CD4-positive, alpha-beta memory T cell (primary cell): ENCODE measurements around the gene USH1G. TPM values are rescaled to one million over a fixed set of nuclear protein-coding genes. Genes with fewer than 3 reads are reported as not detected.

Source experiments
- CTCF ChIA-PET: fragments of 350-600 bp; sonication (Branson Sonifier 250); formaldehyde crosslinking; loops from one replicate; lab custom pipeline; 2021; ENCODE audit warnings: inconsistent platforms; ENCODE audit not compliant: partially characterized antibody; lab: Charles Lee
- POLR2A ChIA-PET: fragments of 350-600 bp; sonication (Branson Sonifier 250); formaldehyde crosslinking; loops from one replicate; lab custom pipeline; 2021; ENCODE audit not compliant: partially characterized antibody; lab: Charles Lee
- DNase-seq, 5 donors: peaks; one replicate each; pipeline versions ENCODE4 v3.0.0 to v3.0.0-alpha.2; 2020 to 2022; ENCODE audit warnings: mixed read lengths in 1 of 5
- H3K27ac ChIP-seq: one replicate; pipeline ENCODE4 v1.7.0; 2013; ENCODE audit warnings: low read depth, low read length
- H3K27me3 ChIP-seq: 2 replicates; pipeline ENCODE4 v1.7.0; 2013; ENCODE audit warnings: mild to moderate bottlenecking, low read length, moderate library complexity; ENCODE audit not compliant: insufficient read depth
- H3K36me3 ChIP-seq: 2 replicates; pipeline ENCODE4 v1.7.0; 2013; ENCODE audit warnings: mild to moderate bottlenecking, low read length, moderate library complexity; ENCODE audit not compliant: insufficient read depth
- H3K4me1 ChIP-seq: 2 replicates; pipeline ENCODE4 v1.7.0; 2013; ENCODE audit warnings: mild to moderate bottlenecking, low read length, moderate library complexity; ENCODE audit not compliant: insufficient read depth
- H3K4me3 ChIP-seq, 2 donors: one replicate each; pipeline ENCODE4 v1.7.0; 2013; ENCODE audit warnings: low read length in 2 of 2, mild to moderate bottlenecking in 1 of 2
- H3K9me3 ChIP-seq, 2 donors: one replicate each; pipeline ENCODE4 v1.7.0; 2013; ENCODE audit warnings: low read length in 2 of 2, control low read depth in 1 of 2; ENCODE audit not compliant: control insufficient read depth in 1 of 2
- H3K27ac Mint-ChIP-seq, 7 donors: one replicate each; pipeline ENCODE4 v1.8.0; 2020 to 2021; ENCODE audit warnings: mixed read lengths in 7 of 7, mild to moderate bottlenecking in 6 of 7, inconsistent platforms in 3 of 7, moderate library complexity in 3 of 7
- H3K27me3 Mint-ChIP-seq, 2 donors: one replicate each; pipeline ENCODE4 v1.8.0; 2020 to 2021; ENCODE audit warnings: mixed read lengths in 2 of 2
- H3K36me3 Mint-ChIP-seq, 2 donors: one replicate each; pipeline ENCODE4 v1.8.0; 2020 to 2021; ENCODE audit warnings: mixed read lengths in 2 of 2, inconsistent platforms in 1 of 2, mild to moderate bottlenecking in 1 of 2
- H3K4me1 Mint-ChIP-seq, 4 donors: one replicate each; pipeline ENCODE4 v1.8.0; 2020 to 2021; ENCODE audit warnings: mixed read lengths in 4 of 4, mild to moderate bottlenecking in 1 of 4
- H3K4me3 Mint-ChIP-seq, 8 donors: one replicate each; pipeline ENCODE4 v1.8.0; 2020 to 2021; ENCODE audit warnings: mixed read lengths in 8 of 8, mild to moderate bottlenecking in 7 of 8, moderate library complexity in 6 of 8, inconsistent platforms in 3 of 8
- H3K9me3 Mint-ChIP-seq, 8 donors: one replicate each; pipeline ENCODE4 v1.8.0; 2020 to 2021; ENCODE audit warnings: mixed read lengths in 8 of 8, mild to moderate bottlenecking in 5 of 8, inconsistent platforms in 3 of 8, moderate library complexity in 1 of 8
- intact Hi-C: fragments of 100-400 bp; cut with micrococcal nuclease; formaldehyde crosslinking; loops from one replicate; pipeline ENCODE4 v1.15.1; 2023
- polyA plus RNA-seq, 2 donors: library from polyadenylated mRNA; unstranded; fragments of 300-500 nt; fragmentation: Illumina TruSeq; gene quantifications; one replicate each; pipeline ENCODE4 v1.2.3, GENCODE V29; 2021
- total RNA-seq, 2 experiments: library from RNA; stranded (reverse); gene quantifications; one replicate each; pipeline ENCODE4 v1.2.3, GENCODE V29; 2021

USH1G gene
- total and polyA plus RNA-seq, 4 experiments from 2014 or later, result not detected

GRCh38 chr17:74968361-74968780 lies 45.3 kb upstream of the USH1G start:
- ChIA-PET POLR2A (no interaction called here), CTCF (interaction anchor here (6.6 kb wide), 1 partner anchor 9 kb away, joined by 80 read pairs; no protein-coding TSS in a partner anchor)
- Mint-ChIP-seq H3K36me3 (no peaks in the 10 kb centered on the region), H3K9me3 (no peaks in the 10 kb centered on the region), H3K27me3 (no peaks in the 10 kb centered on the region), H3K27ac (no peak overlapping the region), H3K4me3 (peak overlapping the region in 1 of 8 donors; percentile 26), H3K4me1 (peaks cover 4 to 11% (median 6%) of the 10 kb centered on the region in 4 donors)
- Histone ChIP-seq H3K36me3 (no peaks in the 10 kb centered on the region), H3K27ac (no peak overlapping the region), H3K4me3 (no peak overlapping the region), H3K4me1 (peaks cover 15% of the 10 kb centered on the region), H3K9me3 (no peaks in the 10 kb centered on the region), H3K27me3 (no peaks in the 10 kb centered on the region)
- intact Hi-C loops, result loop anchor here (10.0 kb wide), 1 partner anchor 446 kb away; no protein-coding TSS in a partner anchor
- DNase-seq, result no peak

- Histone ChIP-seq H3K9me3 (no peaks in the 10 kb centered on the region), H3K4me1 (peaks cover 6% of the 10 kb centered on the region), H3K27ac (no peak overlapping the region), H3K36me3 (no peaks in the 10 kb centered on the region), H3K27me3 (no peaks in the 10 kb centered on the region), H3K4me3 (no peak overlapping the region)
- no peak for DNase-seq
- intact Hi-C loops, result loop anchor here (10.0 kb wide), 1 partner anchor 450 kb away; no protein-coding TSS in a partner anchor
- Mint-ChIP-seq H3K4me3 (no peak overlapping the region), H3K36me3 (no peaks in the 10 kb centered on the region), H3K9me3 (no peaks in the 10 kb centered on the region), H3K27ac (peak overlapping the region in 2 of 7 donors; percentile 34 to 50), H3K4me1 (peaks cover 3 to 11% (median 5%) of the 10 kb centered on the region in 4 donors), H3K27me3 (no peaks in the 10 kb centered on the region)
- ChIA-PET CTCF (no interaction called here), POLR2A (no interaction called here)
These were observed 42.0 kb upstream of the USH1G start for GRCh38 chr17:74964988-74965622.

GRCh38 chr17:74964246-74964761 lies 41.2 kb upstream of the USH1G start:
- Histone ChIP-seq H3K36me3 (no peaks in the 10 kb centered on the region), H3K9me3 (no peaks in the 10 kb centered on the region), H3K4me3 (no peak overlapping the region), H3K27ac (no peak overlapping the region), H3K4me1 (peaks cover 6% of the 10 kb centered on the region), H3K27me3 (no peaks in the 10 kb centered on the region)
- intact Hi-C loops, result loop anchor here (10.0 kb wide), 1 partner anchor 450 kb away; no protein-coding TSS in a partner anchor
- ChIA-PET CTCF (interaction anchor here (1.5 to 4.6 kb wide), 5 partner anchors 8 to 236 kb away, joined by 5 to 107 read pairs (median 89); partner anchors contain the start of genes ARMC7, HID1, MRPL58 and NT5C), POLR2A (no interaction called here)
- H3K27me3 Mint-ChIP-seq, result no peaks in the 10 kb centered on the region
- no peak for DNase-seq
- no peaks in the 10 kb centered on the region for H3K9me3 Mint-ChIP-seq
- peaks cover 3 to 11% (median 5%) of the 10 kb centered on the region in 4 donors for H3K4me1 Mint-ChIP-seq
- H3K4me3 Mint-ChIP-seq, result no peak overlapping the region
- H3K27ac Mint-ChIP-seq, result no peak overlapping the region
- H3K36me3 Mint-ChIP-seq, result no peaks in the 10 kb centered on the region

GRCh38 chr17:74963656-74964055 lies 40.6 kb upstream of the USH1G start:
- H3K4me1 Mint-ChIP-seq, result peaks cover 3 to 11% (median 5%) of the 10 kb centered on the region in 4 donors
- Histone ChIP-seq H3K27me3 (no peaks in the 10 kb centered on the region), H3K36me3 (no peaks in the 10 kb centered on the region), H3K27ac (no peak overlapping the region), H3K4me3 (no peak overlapping the region), H3K9me3 (no peaks in the 10 kb centered on the region), H3K4me1 (peaks cover 6% of the 10 kb centered on the region)
- intact Hi-C loops, result loop anchor here (10.0 kb wide), 1 partner anchor 451 kb away; no protein-coding TSS in a partner anchor
- no peaks in the 10 kb centered on the region for H3K36me3 Mint-ChIP-seq
- DNase-seq, result no peak
- CTCF ChIA-PET, result interaction anchor here (0.8 to 4.6 kb wide), 6 partner anchors 9 to 237 kb away, joined by 3 to 107 read pairs (median 56); partner anchors contain the start of genes ARMC7, HID1, MRPL58 and NT5C
- H3K9me3 Mint-ChIP-seq, result no peaks in the 10 kb centered on the region
- POLR2A ChIA-PET, result no interaction called here
- H3K4me3 Mint-ChIP-seq, result no peak overlapping the region
- no peak overlapping the region for H3K27ac Mint-ChIP-seq
- no peaks in the 10 kb centered on the region for H3K27me3 Mint-ChIP-seq

GRCh38 chr17:74962622-74963394 lies 39.8 kb upstream of the USH1G start:
- Histone ChIP-seq H3K4me1 (peaks cover 6% of the 10 kb centered on the region), H3K36me3 (no peaks in the 10 kb centered on the region), H3K27me3 (no peaks in the 10 kb centered on the region), H3K9me3 (no peaks in the 10 kb centered on the region), H3K4me3 (no peak overlapping the region), H3K27ac (no peak overlapping the region)
- H3K27me3 Mint-ChIP-seq, result no peaks in the 10 kb centered on the region
- no peaks in the 10 kb centered on the region for H3K9me3 Mint-ChIP-seq
- ChIA-PET POLR2A (interaction anchor here (0.9 to 3.1 kb wide), 6 partner anchors 25 to 240 kb away, joined by 3 to 20 read pairs (median 8); partner anchors contain the start of genes CDR2L and MRPL58), CTCF (interaction anchor here (0.8 to 6.6 kb wide), 29 partner anchors 9 to 277 kb away, joined by 3 to 107 read pairs (median 5); partner anchors contain the start of genes ARMC7, CDR2L, HID1 and MRPL58)
- no peak overlapping the region for H3K4me3 Mint-ChIP-seq
- no peaks in the 10 kb centered on the region for H3K36me3 Mint-ChIP-seq
- DNase-seq, result no peak
- intact Hi-C loops, result loop anchor here (10.0 kb wide), 1 partner anchor 452 kb away; no protein-coding TSS in a partner anchor
- peaks cover 4 to 11% (median 8%) of the 10 kb centered on the region in 4 donors for H3K4me1 Mint-ChIP-seq
- H3K27ac Mint-ChIP-seq, result no peak overlapping the region

GRCh38 chr17:74961657-74962350 lies 38.7 kb upstream of the USH1G start:
- intact Hi-C loops, result loop anchor here (1.0 to 10.0 kb wide), 8 partner anchors 44 to 453 kb away; partner anchors contain the start of genes ARMC7 and MRPL58
- Histone ChIP-seq H3K27ac (no peak overlapping the region), H3K36me3 (no peaks in the 10 kb centered on the region), H3K4me1 (peaks cover 6% of the 10 kb centered on the region), H3K27me3 (no peaks in the 10 kb centered on the region), H3K9me3 (no peaks in the 10 kb centered on the region), H3K4me3 (no peak overlapping the region)
- Mint-ChIP-seq H3K27me3 (no peaks in the 10 kb centered on the region), H3K4me3 (peak overlapping the region in 1 of 8 donors; percentile 31), H3K9me3 (no peaks in the 10 kb centered on the region), H3K36me3 (no peaks in the 10 kb centered on the region), H3K27ac (peak overlapping the region in 2 of 7 donors; percentile 59 to 66), H3K4me1 (peaks cover 4 to 13% (median 8%) of the 10 kb centered on the region in 4 donors)
- peak; percentile 76 to 80 (median 77) for DNase-seq
- ChIA-PET POLR2A (interaction anchor here (0.9 to 3.1 kb wide), 14 partner anchors 9 to 451 kb away, joined by 3 to 20 read pairs (median 4); partner anchors contain the start of genes CDR2L, MIF4GD, MRPL58 and SLC16A5), CTCF (interaction anchor here (0.7 to 6.6 kb wide), 70 partner anchors 10 to 450 kb away, joined by 3 to 107 read pairs (median 5); partner anchors contain the start of genes ARMC7, CDR2L, HID1 and MIF4GD)
